Right lobe of liver (tissue), 4 donors: ENCODE data around the gene PRDM2.

Source experiments
- CTCF ChIP-seq, 4 donors: fragments of 200-600 bp in 3 of 4; fragments of 450-650 bp in 1 of 4; IDR thresholded peaks; one replicate each; pipeline versions ENCODE4 v1.5.1 to v1.8.0; 2016 to 2022; ENCODE audit warnings: antibody characterized with exemption in 4 of 4, mild to moderate bottlenecking in 2 of 4
- POLR2A ChIP-seq: fragments of 450-650 bp; IDR thresholded peaks from one replicate; pipeline ENCODE4 v1.6.1; 2017; ENCODE audit warnings: antibody characterized with exemption, mild to moderate bottlenecking
- donor health status: DM: no; HTN: no; CAD: no.
- donor health status: DM: no; HTN: no; CAD: no.
- donor health status: DM: no; HTN: yes; CAD: no.

DNA sequence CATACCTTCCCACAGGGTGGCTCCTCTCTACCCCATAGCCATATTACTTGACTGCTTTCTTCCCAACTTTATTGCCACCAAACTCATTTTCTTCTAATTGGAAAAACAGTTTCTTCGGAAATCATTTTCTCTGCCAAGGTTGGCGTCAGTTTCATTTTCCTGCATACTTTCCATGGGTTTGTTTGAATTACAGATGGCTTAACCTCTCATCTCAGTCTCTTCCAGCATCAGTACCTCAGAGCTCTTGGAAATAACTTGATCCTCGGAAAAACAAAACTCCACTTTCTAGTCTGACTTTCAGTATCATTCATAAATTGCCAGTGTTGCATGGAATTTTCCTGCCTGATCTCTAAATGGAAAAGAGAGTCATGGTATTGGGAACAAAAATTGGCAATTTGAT is 20.3 kb upstream of the PRDM2 start:
- TF ChIP-seq CTCF (IDR thresholded peaks at IDR 0.05) (no peak), POLR2A (no peak)
